Activated CD8-positive, alpha-beta memory T cell treated with anti-CD3 and anti-CD28 coated beads, Interleukin-2, amount 50 U/mL, for 1 hour (primary cell): ENCODE measurements around the gene ABR.
"Not testable (repeated sequence)": the region's sequence is repeated elsewhere in the genome, so short reads cannot be mapped to it uniquely, and the experiment has no call there.

ENCODE experiments used
- DNase-seq: peaks from one replicate; pipeline ENCODE4 v3.0.0-alpha.2; 2020; ENCODE audit errors: extremely low read depth

ABR gene

DNA sequence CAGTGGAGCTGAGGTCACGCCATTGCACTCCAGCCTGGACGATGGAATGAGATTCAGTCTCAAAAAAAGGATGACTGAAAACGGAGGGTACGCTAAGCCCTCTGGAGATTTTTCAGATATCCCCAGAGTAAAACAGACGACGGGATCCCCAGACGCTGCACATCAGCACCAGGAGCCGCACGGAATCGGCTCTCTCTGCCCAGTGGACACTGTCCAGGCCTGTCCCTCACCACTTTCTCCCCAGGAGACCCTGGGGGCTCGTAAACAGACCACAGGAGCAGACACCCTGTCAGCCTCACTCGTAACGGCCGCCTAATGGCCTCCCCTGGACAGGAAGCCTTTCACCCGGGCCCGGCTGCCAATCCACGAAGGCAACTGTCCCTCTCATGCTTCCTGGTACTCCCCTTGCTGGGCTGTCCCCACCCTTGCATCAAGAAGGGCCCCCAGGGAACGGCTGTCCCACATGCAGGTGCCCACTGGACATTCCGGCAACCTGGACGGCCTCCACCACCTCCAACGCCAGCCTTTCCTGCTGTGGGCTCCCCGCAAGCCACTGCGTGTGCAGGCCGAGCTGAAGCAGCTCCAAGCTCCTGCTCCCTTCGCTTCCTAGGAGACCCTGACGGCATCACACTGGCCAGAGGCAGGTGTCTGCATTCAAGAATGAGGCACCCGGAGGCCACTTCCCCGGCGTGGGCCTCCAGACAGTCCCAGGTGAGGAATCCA lies 108.5 kb downstream of the ABR start:
- no peak for DNase-seq

DNA sequence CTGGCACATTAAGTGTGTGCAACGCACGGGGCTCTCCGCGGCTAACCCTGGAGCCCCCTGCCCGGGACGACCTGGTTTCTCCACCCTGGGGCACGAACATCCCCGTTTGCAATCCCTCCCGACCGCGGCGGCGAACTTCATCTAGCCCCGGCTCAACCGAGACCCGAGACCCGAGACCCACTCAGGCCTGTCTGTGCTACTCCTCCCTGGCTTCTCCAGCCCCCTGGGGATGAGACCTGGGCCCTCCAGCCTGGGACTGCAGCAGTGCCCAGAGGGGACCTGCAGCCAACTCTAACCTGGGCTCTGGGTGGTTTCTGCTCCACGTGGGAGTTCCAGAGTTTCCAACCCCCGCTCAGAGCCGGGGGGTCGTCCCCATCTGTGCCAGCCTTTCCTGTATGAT lies 109.4 kb downstream of the ABR start:
- DNase-seq = no peak

DNA sequence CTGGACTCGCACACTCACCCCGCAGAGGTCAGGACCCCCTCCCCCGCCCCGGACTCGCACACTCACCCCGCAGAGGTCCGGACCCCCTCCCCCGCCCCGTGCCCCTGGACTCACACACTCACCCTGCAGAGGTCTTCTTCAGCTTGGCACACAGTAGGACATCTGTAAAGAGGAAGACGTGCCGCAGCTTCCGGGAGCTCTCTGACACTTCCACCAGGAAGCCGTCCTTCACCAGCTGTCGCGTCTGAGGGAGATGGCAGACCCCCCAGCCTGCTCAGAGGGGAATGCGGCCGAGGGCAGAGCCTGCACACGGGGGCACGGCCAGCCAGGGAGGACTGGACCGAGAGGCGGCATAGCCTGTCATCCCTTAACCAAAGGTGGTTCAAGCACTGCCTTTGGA lies 109.9 kb downstream of the ABR start:
- DNase-seq = no peak

DNA sequence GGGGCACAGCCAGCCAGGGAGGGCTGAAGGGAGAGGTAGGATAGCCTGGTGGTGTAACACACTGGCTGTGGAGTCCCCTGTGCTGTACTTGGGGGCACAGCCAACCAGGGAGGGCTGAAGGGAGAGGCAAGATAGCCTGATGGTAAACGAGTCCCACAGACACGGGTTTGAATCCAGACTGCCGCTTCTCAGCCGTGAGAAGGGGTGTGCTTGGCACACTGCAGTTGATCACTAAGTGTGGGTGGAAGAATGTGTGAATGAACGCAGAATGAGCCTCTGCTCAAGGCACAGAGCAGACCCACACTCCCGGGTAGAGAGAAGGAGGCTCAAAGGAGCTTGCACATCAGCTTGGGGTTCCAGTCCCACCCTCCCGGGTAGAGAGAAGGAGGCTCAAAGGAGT lies 111.4 kb downstream of the ABR start:
- DNase-seq = no peak

DNA sequence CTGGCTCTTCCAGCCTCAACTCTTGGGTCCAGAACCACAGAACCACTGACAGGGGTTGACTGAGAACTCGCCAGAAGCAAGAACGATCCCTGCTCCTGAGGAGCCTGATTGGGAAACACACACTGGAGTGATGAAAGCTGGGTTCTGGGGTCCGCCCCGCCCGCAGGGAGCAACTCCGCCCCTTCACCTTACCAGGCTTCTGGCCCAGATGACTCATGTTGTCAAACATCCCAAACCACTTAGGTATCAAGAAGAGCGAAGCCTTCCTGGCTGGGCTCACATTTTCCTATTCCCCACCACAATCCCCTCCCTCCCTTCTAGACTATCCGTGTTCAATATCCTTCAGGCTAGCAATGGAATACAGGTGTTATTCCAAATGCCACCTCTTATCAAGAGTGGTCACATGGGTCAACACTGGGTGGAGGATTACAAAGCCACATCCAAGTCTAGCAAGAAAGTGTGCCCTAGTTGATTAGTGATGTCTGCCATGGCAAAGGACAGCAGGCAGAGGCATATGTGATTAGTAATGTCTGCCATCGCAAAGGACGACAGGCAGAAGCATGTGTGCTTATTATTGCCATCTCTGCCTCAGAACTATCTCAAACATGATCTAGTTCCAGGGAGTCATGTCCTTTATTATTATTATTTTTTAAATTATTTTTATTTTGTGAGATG lies 112.4 kb downstream of the ABR start:
- DNase-seq = no peak

DNA sequence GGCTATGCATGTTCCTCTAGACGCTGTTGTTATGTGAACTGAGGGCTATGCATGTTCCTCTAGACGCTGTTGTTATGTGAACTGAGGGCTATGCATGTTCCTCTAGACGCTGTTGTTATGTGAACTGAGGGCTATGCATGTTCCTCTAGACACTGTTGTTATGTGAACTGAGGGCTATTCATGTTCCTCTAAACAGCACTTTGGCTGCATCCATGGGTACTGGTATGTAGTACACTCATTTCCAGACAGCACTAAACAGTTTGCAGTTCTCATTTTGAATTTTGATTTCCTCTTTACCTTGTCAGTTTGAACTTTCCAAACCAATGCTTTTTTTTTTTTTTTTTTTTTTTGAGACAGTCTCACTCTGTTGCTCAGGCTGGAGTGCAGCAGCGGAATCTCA lies 114.4 kb downstream of the ABR start:
- not testable (repeated sequence) for DNase-seq

DNA sequence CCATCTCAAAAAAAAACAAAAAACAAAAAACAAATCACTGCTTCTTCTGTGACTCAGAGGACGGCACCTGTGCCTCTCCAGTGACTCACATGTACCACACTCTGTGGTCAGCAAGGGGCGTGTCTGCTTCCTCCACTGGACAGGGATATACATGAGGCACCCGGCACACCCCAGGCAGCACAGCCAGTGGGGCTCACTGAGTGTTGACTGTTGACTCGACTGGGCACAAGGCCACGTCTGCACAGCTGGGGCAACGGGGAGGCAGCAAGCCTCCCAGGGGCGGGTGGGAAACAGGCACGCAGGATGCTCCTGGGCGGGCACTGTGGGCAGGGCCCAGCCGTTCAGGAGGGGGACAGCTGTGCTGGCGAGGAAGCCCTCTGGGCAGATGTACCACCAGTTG lies 118.8 kb downstream of the ABR start:
- no peak for DNase-seq

DNA sequence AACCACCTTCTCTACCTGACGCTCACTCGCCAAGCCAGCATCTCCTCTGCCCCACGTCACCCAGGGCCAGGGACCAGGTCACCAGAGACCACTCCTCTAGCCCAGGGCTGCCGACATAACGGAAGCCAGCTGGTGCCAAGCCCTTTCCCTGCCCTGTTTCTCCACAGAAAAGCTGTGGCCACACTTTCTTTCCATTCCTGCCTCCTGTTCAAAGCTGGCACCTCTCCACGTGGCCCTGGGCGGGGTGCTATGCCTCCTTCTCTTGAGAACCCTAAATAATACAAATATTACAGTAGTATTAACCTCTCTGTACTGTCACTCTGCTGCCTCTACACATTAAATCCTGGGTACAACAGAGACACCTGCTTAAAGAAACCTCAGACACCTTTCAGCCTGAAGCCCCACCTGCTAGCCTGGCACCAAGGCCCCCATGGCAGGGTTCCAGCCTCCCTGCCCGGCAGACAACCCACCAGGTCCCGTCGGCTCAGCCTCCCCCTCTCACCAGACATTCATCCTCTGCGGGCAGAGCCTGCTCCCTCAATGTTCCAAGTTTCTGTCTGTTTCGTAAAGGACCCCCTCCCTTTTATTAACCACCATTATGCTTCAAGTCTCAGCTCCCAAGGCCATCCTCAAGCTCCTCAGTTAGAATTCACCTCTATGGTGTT lies 120.5 kb downstream of the ABR start:
- DNase-seq = no peak

DNA sequence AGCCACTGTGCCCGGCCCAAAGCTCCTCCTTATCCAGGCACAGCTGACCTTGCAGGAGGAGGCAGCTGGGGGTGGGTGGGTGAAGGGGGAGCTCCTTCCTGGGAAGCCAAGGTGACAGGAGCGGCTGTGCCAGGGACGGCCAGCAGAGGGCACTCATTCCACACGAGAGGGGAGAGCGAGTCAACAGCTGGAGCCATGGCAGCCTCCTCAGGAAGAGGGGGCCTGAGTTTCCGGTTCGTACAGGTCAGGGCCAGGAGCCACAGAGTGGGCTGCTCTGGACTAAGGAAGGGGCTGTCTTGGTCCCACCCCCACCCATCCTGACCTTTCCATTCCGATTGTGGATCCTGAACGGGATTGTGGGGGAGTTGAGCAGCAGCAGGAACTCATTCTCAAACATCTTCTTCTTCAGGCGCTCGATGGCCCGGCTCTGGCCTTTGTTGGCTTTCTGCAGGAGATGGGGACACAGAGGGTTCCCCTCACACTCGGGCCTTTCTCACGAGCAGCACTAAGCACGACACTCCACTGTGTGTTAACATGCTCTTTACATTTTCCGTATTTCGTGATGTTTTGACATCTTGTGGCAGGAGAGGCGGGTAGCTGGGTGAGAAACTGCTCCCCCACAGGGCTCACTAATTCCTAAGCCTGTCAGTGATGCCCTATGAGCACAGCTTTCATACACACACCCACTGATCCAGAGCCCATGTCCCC lies 121.2 kb downstream of the ABR start:
- DNase-seq = no peak

DNA sequence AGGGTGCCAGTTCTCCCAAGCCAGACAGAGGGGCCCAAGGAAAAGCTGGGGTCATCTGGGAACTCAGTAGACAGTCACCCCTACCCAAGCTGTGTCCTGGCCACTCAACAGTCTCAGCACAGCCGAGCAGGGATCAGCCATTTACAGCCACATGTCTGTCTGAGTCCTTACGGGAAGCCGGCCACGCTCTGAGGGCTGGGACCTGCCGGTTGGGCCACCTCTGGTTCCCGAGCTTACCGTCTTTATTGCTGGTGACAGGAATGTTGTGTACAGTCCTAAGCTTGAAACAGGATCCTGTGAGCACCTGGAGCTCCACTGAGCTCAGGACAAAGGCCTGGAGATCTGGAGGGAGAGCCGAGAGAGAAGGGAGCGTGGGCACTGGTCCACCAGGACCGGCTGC lies 123.0 kb downstream of the ABR start:
- DNase-seq = no peak

DNA sequence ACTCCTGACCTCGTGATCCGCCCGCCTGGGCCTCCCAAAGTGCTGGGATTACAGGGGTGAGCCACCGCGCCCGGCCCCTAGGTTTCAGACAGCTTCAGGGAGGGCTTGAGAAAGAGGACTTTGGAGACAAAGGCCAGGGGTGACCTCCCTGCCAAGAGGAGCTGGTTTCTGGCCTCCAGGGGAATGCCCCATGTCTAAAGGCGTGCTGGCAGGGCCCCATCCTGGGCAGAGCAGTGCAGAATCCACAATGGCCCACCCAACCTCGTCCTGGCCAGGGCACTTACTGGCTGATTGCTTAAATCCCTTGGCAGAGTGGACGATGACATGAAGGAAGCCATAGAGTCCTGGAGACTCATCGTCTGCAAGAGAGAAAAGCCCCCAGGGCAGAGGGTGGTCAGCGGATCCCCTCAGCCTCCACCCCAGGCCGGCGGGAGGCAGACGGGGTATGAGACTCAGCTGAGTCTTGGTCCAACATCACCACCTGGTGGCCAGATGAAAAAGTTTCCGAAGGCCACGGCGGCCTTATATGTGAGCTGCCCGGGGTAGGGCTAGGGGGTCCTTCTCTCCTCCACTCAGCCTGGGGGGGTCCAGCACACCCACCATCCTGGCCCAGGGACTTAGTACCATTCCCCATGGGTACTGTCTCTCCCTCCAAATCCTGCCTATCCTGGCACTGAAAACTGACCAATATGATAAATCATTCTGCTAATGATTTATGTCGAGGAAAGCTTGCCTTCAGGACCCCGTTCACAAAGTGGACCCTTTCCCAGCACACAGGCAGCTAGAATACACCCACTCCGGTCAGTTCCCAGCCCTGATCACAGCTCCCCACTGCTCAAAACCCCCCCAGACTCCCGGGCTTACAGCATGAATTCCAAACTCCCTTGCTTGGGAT lies 123.8 kb downstream of the ABR start:
- no peak for DNase-seq

DNA sequence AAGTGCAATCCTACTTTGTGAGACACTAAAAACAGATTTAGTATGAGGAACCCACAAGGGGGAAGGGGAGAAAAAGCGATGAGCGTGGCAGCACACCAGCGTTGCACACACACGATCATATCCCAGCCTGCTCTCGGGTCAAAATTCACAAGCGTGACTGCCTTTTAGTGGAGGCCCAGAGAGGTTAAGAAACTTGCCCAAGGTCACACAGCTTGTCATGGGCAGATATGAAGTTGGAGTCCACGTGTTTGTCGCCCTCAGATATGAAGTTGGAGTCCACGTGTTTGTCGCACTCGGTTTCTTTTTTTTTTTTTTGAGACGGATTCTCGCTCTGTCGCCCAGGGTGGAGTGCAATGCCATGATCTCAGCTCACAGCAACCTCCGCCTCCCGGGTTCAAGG lies 124.5 kb downstream of the ABR start:
- no peak for DNase-seq

DNA sequence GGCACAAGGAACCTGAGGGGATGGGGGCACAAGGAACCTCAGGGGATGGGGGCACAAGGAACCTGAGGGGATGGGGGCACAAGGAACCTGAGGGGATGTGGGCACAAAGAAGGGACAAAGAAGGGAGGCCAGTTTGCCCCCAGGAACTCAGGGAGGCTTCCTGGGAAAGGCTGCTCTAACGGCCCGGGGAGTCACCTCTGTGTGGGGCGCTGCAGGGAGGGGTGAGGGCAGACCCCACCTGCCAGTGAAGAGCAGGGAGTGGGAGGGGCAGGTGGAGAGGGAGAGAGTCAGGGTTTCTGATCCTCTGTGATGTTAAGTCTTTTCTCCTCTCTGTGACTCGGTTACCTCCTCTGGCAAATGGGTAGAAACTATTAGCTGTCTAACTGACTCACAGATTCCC lies 125.1 kb downstream of the ABR start:
- DNase-seq = no peak

DNA sequence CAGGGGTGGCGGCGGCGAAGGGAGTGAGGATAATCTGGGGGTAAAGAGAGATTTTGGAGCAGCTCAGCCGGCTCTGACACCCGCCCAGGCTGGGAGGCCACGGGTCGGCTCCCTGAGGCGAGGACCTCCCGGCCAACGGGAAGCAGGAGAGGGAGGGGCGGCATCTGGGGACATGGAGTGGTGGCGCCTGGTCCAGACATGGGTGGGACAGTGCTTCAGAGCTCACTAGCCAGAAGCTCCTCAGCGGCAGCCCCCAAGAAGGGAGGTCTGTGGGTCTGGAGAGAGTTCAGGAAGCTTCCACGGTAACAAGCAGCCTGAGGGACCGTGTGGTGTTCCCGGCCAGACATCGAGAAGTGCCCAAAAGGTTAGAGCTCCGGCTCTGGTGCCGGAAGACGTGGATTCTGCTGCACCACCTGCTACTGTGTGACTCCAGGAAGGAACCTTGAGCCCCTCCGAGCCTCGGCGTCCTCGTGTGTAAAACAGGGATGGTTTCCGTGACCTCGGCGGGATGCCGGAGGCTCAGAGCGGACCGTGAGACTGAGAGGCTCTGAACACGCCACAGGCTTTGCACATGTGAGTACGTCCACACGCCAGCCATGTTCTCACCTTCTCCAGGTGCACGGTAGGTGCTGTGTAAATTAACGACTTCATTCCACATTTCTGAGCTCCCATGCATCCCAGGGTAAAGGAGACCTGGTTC lies 126.0 kb downstream of the ABR start:
- DNase-seq = no peak

DNA sequence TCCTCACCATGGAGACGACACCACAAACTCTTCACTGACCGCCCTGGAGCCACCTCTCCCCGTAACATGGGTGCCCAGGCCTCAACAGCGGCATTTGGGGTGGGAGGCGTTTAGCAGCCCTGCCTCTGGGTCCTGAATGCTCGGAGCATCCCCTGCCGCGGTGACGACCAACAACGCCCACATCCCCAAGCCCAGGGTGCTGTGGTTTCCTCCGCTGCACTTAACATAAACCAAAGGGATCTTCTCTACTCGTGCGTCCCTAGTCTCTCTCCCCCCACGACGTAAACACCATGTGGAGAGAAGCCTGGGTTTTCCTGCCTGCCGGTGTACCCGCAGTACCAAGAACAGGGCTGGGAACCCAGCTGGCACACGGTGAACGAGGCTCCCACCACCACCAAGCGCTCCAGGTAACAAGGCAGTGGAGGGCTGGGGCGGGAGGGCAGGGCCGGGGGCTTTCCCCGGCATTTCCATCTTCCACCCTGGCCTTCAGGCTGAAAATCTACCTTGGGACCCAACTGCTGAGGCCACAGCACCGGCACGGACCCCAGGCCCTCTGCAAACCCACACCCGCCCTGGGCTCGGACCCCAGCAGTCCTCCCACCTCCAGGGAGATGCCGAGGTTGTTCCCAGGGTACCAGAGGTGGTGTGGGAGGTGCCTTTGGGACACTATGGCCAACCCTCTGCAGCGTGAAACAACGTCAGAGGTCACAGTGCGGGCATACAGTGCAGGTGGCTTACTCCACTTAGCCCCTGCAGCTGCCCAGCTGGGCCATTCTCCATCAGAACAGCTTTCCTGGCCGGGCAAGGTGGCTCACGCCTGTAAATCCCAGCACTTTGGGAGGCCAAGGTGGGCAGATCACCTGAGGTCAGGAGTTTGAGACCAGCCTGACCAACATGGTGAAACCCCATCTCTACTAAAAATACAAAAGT lies 128.5 kb downstream of the ABR start:
- DNase-seq = no peak

DNA sequence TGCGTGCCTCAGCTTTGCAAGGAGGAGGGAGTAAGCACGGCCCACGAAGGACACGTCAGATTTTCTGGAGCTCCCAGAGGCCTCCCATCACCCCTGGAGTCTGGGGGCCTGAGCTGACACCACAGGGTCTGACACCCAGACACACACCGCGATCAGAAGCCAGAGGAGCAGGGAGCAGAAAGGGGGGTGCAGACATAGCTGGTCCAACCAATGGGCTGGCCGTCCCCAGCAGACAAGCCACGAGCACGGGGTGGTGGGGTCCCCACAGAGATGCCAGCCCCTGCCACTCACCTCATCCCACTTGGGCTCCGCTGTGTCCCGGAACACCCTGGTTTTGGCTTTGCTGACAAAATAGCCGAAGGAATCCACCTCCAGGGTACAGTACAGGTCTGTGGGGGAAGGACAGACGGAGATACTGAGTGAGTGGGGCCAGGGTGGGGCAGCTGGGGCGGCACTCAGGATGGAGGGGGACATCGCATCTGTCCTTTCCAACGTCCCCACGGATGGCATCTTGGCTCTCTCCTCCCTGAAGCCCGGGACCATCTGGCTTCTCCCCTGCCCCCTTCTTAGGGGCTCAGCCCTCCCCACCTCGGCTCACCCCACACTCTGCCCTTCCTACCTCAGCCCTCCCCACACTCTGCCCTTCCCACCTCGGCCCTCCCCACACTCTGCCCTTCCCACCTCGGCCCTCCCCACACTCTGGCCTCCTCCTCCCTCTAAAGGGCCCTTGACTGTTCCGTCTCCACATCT lies 129.4 kb downstream of the ABR start:
- no peak for DNase-seq

DNA sequence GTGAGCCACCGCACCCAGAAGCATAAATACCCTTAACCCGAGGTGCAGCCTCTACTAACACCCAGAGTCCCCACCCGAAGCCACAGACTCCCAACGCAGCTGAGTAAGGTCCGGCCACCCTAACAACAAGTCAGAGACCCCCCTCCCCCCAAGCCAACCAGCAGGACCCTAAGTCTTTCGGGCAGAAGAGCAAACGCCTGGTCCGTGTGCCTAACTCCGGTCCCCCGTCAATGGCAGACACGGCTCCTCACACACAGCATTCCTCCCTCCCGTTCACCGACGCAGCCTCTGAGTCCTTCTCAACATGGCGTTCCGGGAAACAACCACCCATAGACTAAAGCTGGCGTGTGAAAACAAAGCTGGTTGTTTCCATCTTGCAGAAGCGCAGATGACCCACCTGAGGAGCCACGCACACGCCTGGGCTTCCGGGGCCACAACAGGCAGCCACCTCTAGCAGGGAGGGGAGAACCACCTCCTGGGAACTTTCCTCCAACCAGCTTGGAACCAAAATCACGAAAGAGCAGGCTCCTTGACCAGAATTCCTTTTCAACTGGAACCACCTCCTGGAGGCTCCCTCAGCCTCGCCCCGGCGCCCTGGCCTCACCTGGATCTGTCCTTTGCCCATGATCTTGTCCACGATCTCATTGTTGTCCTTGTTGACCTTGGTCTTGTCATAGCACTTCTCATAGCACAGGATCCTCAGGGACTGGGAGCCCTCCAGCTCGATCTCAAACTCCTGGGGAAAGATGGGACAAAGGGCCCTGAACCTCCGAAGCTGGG lies 130.1 kb downstream of the ABR start:
- no peak for DNase-seq

DNA sequence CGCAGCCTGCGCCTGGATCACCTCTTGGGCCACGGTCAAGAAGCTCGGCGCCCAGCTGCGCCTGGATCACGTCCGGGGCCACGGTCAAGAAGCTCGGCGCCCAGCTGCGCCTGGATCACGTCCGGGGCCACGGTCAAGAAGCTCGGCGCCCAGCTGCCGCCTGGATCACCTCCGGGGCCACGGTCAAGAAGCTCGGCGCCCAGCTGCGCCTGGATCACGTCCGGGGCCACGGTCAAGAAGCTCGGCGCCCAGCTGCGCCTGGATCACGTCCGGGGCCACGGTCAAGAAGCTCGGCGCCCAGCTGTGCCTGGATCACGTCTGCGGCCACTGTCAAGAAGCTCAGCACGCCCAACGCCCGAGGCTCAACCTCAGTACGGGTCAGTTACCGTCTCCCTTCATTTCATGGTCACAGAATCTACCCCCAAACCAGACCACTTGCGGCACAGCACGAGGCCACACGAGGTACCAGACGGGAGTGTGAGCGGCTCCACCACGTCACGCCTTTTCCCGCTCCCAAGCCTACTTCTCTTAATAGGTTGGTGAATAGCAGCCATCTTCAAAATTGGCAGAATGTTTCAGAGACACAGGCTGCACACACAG lies 131.2 kb downstream of the ABR start:
- DNase-seq = not testable (repeated sequence)
